IPS-15b (cell line): ENCODE measurements around the gene BDNF.

ENCODE experiments used
- H3K27me3 ChIP-seq: one replicate; pipeline ENCODE4 v1.6.1; 2013; ENCODE audit warnings: low read length; ENCODE audit not compliant: control insufficient read depth, insufficient read depth
- H3K36me3 ChIP-seq: one replicate; pipeline ENCODE4 v1.6.1; 2013; ENCODE audit warnings: low read length; ENCODE audit not compliant: control insufficient read depth, insufficient read depth
- H3K4me1 ChIP-seq: one replicate; pipeline ENCODE4 v1.6.1; 2013; ENCODE audit warnings: mild to moderate bottlenecking, low read length; ENCODE audit not compliant: control insufficient read depth, insufficient read depth
- H3K4me3 ChIP-seq: one replicate; pipeline ENCODE4 v1.5.1; 2013; ENCODE audit warnings: low read depth, low read length
- H3K9ac ChIP-seq: one replicate; pipeline ENCODE4 v1.6.1; 2013; ENCODE audit warnings: low read depth, mild to moderate bottlenecking, low read length
- H3K9me3 ChIP-seq: one replicate; pipeline ENCODE4 v1.6.1; 2013; ENCODE audit warnings: mild to moderate bottlenecking, low read length; ENCODE audit not compliant: control insufficient read depth, insufficient read depth

The BDNF gene

DNA sequence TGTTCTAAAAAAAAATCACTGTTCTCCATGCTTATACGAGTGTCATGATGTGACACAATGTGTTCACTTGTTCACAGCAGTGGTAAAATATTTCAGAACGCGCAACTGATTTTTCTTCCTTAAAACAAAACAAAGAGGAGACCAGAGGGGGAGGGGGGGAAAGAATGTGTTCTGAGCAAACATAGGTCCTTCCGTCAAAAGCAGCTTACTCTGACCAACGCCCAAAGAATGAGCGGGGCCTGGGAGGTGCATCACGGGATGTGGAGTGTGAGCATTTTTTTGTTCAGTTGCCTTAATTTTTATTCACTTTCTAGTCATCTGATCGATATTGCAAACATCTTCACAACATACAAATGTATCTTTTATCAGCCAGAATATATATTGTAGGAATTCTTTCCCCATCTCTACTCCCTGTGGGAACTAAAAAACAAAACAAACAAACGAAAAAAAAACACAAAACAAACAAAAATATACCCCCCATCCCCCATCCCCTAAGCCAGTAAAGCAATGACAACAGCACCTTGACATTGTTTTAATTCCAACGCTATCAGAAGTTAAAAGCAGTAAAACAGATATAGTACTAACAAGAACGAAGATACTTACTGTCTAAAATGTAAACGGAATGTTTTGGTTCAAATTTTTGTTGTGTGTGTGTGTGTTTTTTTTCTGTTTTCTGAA is 43.3 kb downstream of the BDNF start:
- no peaks in the 10 kb centered on the region for H3K27me3 ChIP-seq
- H3K4me3 ChIP-seq: no peak overlapping the region
- no peaks in the 10 kb centered on the region for H3K36me3 ChIP-seq
- H3K4me1 ChIP-seq: peaks cover 2% of the 10 kb centered on the region
- no peaks in the 10 kb centered on the region for H3K9me3 ChIP-seq
- no peak overlapping the region for H3K9ac ChIP-seq

DNA sequence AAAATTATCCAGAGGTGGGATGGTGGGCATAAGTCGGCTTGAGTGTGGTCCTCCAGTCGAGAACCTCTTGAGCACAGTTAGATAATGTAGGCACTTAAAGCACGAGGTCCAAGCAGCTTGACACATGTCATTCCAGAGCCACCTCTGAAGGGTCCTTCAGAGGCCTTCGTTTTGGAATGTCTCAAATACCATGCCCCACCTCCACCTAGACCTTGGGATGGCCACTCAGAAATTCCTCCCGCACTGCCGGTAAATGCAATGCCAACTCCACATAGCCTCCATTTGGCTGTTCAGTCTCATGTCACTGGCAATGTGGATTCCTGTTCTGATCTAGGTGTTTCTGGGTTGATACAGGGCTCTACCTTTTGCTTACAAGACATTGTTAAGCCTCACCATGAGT is 43.9 kb downstream of the BDNF start:
- H3K27me3 ChIP-seq: no peaks in the 10 kb centered on the region
- H3K4me3 ChIP-seq: no peak overlapping the region
- no peaks in the 10 kb centered on the region for H3K9me3 ChIP-seq
- H3K9ac ChIP-seq: no peak overlapping the region
- peaks cover 4% of the 10 kb centered on the region for H3K4me1 ChIP-seq
- H3K36me3 ChIP-seq: no peaks in the 10 kb centered on the region

DNA sequence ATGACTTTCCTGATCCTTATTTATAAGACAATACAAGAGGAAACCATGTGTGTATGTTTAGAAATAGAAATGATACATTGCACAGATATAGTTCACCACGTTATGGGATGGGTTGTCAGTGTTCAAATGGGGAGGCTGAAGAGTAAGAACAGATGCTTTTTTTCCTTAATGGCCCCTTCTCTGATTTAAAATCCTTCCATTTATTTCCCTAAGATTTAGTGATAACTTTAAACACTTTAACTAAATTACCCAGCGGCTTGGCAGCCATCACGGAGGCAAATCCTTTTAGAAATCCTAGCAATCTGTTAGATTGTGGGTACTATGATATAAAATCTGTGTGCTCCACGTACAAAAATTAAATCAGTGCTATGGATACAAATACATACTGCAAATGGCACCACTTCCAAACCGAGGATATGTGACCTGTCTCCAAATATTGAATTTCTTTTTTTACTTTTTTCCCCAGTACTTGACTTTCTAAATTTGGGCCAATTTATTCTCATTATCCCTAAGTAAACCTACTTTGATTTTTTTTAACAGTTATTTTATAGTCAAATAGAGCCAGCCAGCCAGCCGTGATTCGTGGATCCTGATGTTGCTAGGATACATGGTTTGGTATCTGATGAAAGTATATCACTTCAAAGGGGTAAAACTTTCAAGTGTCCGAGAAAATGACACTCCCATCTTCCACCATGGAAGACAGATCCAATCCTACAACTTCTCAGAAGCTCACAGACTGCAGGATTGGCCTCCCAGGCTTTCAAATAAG is 46.1 kb downstream of the BDNF start:
- Histone ChIP-seq H3K9ac (no peak overlapping the region), H3K4me1 (peaks cover 11% of the 10 kb centered on the region), H3K36me3 (no peaks in the 10 kb centered on the region), H3K9me3 (no peaks in the 10 kb centered on the region), H3K4me3 (no peak overlapping the region), H3K27me3 (no peaks in the 10 kb centered on the region)

DNA sequence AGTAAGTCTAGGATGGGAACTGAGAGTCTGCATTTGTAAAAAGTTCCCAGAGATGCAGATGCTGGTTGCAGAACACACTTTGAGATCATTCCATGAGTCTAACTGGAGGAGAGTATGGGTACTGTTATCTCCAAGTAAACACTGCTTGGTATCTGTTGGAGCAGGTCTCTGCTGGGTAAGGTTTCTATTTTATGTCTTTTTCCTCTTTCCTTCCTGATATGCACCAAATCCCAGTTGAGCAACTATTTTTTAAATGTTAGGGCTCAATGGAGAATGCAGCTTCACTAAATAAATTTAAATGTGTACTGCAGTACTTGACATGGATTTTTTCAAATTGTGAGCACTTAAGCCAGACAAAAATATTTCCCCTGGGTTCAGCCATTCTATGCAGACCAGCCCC is 48.5 kb downstream of the BDNF start:
- H3K36me3 ChIP-seq: no peaks in the 10 kb centered on the region
- H3K4me3 ChIP-seq: no peak overlapping the region
- H3K4me1 ChIP-seq: peaks cover 8% of the 10 kb centered on the region
- no peaks in the 10 kb centered on the region for H3K27me3 ChIP-seq
- no peaks in the 10 kb centered on the region for H3K9me3 ChIP-seq
- no peak overlapping the region for H3K9ac ChIP-seq

DNA sequence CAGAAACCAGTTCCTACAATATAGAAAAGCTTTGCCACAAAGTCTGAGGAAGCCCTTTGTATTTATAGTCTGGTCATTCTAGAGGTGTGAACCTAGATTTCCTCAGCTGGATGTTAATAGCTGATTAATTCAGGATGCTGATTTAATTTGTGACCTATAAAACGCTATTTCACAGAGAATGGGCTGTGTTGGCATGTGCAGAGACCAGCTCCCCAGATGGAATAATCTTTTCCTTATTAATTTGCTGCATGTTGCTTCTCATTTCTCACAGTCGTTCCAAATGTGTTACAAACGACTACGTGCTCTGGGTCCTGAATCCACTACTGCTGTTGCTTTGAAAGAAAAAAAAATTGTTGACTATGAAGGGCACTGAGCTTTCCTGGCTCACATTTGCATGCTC is 49.3 kb downstream of the BDNF start:
- no peaks in the 10 kb centered on the region for H3K36me3 ChIP-seq
- no peak overlapping the region for H3K4me3 ChIP-seq
- peaks cover 8% of the 10 kb centered on the region for H3K4me1 ChIP-seq
- no peak overlapping the region for H3K9ac ChIP-seq
- no peaks in the 10 kb centered on the region for H3K27me3 ChIP-seq
- H3K9me3 ChIP-seq: no peaks in the 10 kb centered on the region

GRCh38 chr11:27649800-27650199 is 50.5 kb downstream of the BDNF start:
- no peak overlapping the region for H3K9ac ChIP-seq
- no peaks in the 10 kb centered on the region for H3K27me3 ChIP-seq
- H3K9me3 ChIP-seq: no peaks in the 10 kb centered on the region
- H3K4me3 ChIP-seq: no peak overlapping the region
- no peaks in the 10 kb centered on the region for H3K36me3 ChIP-seq
- H3K4me1 ChIP-seq: peaks cover 8% of the 10 kb centered on the region

GRCh38 chr11:27648840-27649239 is 51.4 kb downstream of the BDNF start:
- Histone ChIP-seq H3K27me3 (no peaks in the 10 kb centered on the region), H3K9me3 (no peaks in the 10 kb centered on the region), H3K4me1 (peaks cover 8% of the 10 kb centered on the region), H3K4me3 (no peak overlapping the region), H3K36me3 (no peaks in the 10 kb centered on the region), H3K9ac (no peak overlapping the region)

GRCh38 chr11:27646051-27646818 is 54.0 kb downstream of the BDNF start:
- H3K4me1 ChIP-seq: peaks cover 8% of the 10 kb centered on the region
- no peaks in the 10 kb centered on the region for H3K9me3 ChIP-seq
- no peak overlapping the region for H3K9ac ChIP-seq
- no peaks in the 10 kb centered on the region for H3K27me3 ChIP-seq
- H3K36me3 ChIP-seq: no peaks in the 10 kb centered on the region
- no peak overlapping the region for H3K4me3 ChIP-seq

- Histone ChIP-seq H3K9ac (no peak overlapping the region), H3K27me3 (no peaks in the 10 kb centered on the region), H3K9me3 (no peaks in the 10 kb centered on the region), H3K4me3 (no peak overlapping the region), H3K4me1 (peaks cover 3% of the 10 kb centered on the region), H3K36me3 (no peaks in the 10 kb centered on the region)
These were observed 57.3 kb downstream of the BDNF start for GRCh38 chr11:27642954-27643353.

DNA sequence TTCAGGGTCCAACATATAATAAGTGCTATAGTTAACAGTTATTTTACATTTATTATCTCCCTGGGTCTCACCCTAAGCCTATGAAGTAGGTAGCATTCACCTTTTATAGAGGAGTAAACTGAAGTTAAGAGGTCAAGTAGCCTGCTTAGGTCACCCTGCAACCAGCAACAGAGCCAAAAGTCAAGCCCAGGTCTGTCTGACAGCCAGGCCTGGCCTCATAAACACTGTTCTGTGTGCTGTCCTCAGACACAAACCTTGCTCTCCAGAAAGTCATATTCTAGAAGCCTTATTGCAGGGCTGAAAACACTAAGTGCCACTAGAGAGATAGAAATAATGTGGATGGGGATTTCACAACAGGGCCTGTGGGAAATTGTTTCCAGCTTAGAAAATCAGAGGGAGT is 59.3 kb downstream of the BDNF start:
- H3K9ac ChIP-seq: no peak overlapping the region
- H3K4me1 ChIP-seq: peaks cover 9% of the 10 kb centered on the region
- H3K27me3 ChIP-seq: no peaks in the 10 kb centered on the region
- H3K36me3 ChIP-seq: no peaks in the 10 kb centered on the region
- H3K9me3 ChIP-seq: no peaks in the 10 kb centered on the region
- no peak overlapping the region for H3K4me3 ChIP-seq

DNA sequence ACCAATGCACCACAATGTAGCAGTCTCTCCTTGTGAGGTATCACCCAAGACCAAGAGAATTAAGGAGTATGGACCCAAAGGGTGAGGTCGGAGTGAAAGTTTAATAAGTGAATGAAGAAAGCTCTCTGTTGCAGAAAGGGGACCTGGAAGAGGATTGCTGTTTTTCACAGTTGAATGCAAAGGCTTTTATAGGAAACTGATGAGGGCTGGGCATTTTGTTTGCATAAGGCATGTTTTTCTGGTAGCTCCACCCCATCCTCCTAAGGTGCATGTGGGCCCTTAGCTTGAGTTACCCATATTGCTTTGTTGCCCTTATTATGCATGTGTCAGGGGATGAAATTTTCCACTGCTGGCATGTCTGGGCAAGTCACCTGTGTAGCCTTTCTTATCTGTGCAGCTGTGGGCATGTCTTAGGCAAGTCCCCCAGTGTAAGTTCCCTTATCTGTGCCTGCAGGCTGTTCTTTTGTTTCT is 64.7 kb downstream of the BDNF start:
- peaks cover 13% of the 10 kb centered on the region for H3K4me1 ChIP-seq
- H3K4me3 ChIP-seq: no peak overlapping the region
- no peak overlapping the region for H3K9ac ChIP-seq
- H3K9me3 ChIP-seq: no peaks in the 10 kb centered on the region
- no peaks in the 10 kb centered on the region for H3K27me3 ChIP-seq
- peaks cover 9% of the 10 kb centered on the region for H3K36me3 ChIP-seq
